ENCODE data around the gene FCHSD2. TPM values are rescaled to one million over a fixed set of nuclear protein-coding genes. Genes with fewer than 3 reads are reported as not detected.

FCHSD2 gene
- total RNA-seq, 1 donor from 2014 or later, result 18.9 TPM

GRCh38 chr11:72896431-72896830 is 245.7 kb downstream of the FCHSD2 start:
- no peak overlapping the region for H3K4me3 ChIP-seq (ENCODE audit: insufficient read depth, low read depth, low read length)

GRCh38 chr11:72890881-72891280 is 251.2 kb downstream of the FCHSD2 start:
- H3K27ac ChIP-seq (ENCODE audit: low read depth, low read length), result no peak overlapping the region
- Mint-ChIP-seq H3K27ac (ENCODE audit: unreplicated experiment) (no peak overlapping the region), H3K9me3 (ENCODE audit: unreplicated experiment) (no peaks in the 10 kb centered on the region), H3K4me1 (ENCODE audit: low read depth, unreplicated experiment) (no peaks in the 10 kb centered on the region), H3K36me3 (ENCODE audit: low read depth, unreplicated experiment) (peaks cover 7% of the 10 kb centered on the region), H3K27me3 (ENCODE audit: low read depth, unreplicated experiment) (no peaks in the 10 kb centered on the region), H3K4me3 (ENCODE audit: unreplicated experiment) (no peak overlapping the region)
- H3K4me2 ChIP-seq (ENCODE audit: low read length), result no peak overlapping the region
- H2AFZ ChIP-seq (ENCODE audit: low read depth, low read length), result no peak overlapping the region
- TF ChIP-seq EZH2 (IDR thresholded peaks at IDR 0.05; ENCODE audit: insufficient read depth, low read length), result no peak
- no peak for TF ChIP-seq CTCF (IDR thresholded peaks at IDR 0.05; ENCODE audit: insufficient read depth, low read depth, low read length)
- H3K9ac ChIP-seq (ENCODE audit: low read length), result no peak overlapping the region
- H3K4me1 ChIP-seq (ENCODE audit: insufficient read depth, low read length), result no peaks in the 10 kb centered on the region
- no peak for DNase-seq (ENCODE audit: low read depth)
- no peaks in the 10 kb centered on the region for H3K9me3 ChIP-seq (ENCODE audit: insufficient read depth, low read depth, low read length)
- peaks cover 10% of the 10 kb centered on the region for H3K36me3 ChIP-seq (ENCODE audit: insufficient read depth, low read length)
- no peak for FAIRE-seq
- H3K27me3 ChIP-seq (ENCODE audit: insufficient read depth, low read length), result no peaks in the 10 kb centered on the region
- no peaks in the 10 kb centered on the region for H4K20me1 ChIP-seq (ENCODE audit: insufficient read depth, low read length)
- no peak overlapping the region for H3K4me3 ChIP-seq (ENCODE audit: insufficient read depth, low read depth, low read length)
- no peaks in the 10 kb centered on the region for H3K79me2 ChIP-seq (ENCODE audit: insufficient read depth, low read length)

More at GRCh38 chr11:72896431-72896830, 245.7 kb downstream of the FCHSD2 start:
- H3K27me3 Mint-ChIP-seq (ENCODE audit: low read depth, unreplicated experiment), result no peaks in the 10 kb centered on the region
- no peak overlapping the region for H3K4me2 ChIP-seq (ENCODE audit: low read length)
- H4K20me1 ChIP-seq (ENCODE audit: insufficient read depth, low read length), result no peaks in the 10 kb centered on the region
- H3K27me3 ChIP-seq (ENCODE audit: insufficient read depth, low read length), result no peaks in the 10 kb centered on the region
- H3K27ac ChIP-seq (ENCODE audit: low read depth, low read length), result no peak overlapping the region
- TF ChIP-seq CTCF (IDR thresholded peaks at IDR 0.05; ENCODE audit: insufficient read depth, low read depth, low read length) (no peak), EZH2 (IDR thresholded peaks at IDR 0.05; ENCODE audit: insufficient read depth, low read length) (no peak)
- no peaks in the 10 kb centered on the region for H3K9me3 ChIP-seq (ENCODE audit: insufficient read depth, low read depth, low read length)
- FAIRE-seq, result no peak
- no peak overlapping the region for H2AFZ ChIP-seq (ENCODE audit: low read depth, low read length)
- DNase-seq (ENCODE audit: low read depth), result no peak
- no peaks in the 10 kb centered on the region for H3K4me1 Mint-ChIP-seq (ENCODE audit: low read depth, unreplicated experiment)
- peaks cover 2% of the 10 kb centered on the region for H3K36me3 ChIP-seq (ENCODE audit: insufficient read depth, low read length)
- peaks cover 2% of the 10 kb centered on the region for H3K36me3 Mint-ChIP-seq (ENCODE audit: low read depth, unreplicated experiment)
- H3K4me1 ChIP-seq (ENCODE audit: insufficient read depth, low read length), result no peaks in the 10 kb centered on the region
- no peak overlapping the region for H3K4me3 Mint-ChIP-seq (ENCODE audit: unreplicated experiment)
- no peaks in the 10 kb centered on the region for H3K9me3 Mint-ChIP-seq (ENCODE audit: unreplicated experiment)
- no peak overlapping the region for H3K27ac Mint-ChIP-seq (ENCODE audit: unreplicated experiment)
- no peaks in the 10 kb centered on the region for H3K79me2 ChIP-seq (ENCODE audit: insufficient read depth, low read length)
- H3K9ac ChIP-seq (ENCODE audit: low read length), result no peak overlapping the region

- H3K27me3 Mint-ChIP-seq (ENCODE audit: low read depth, unreplicated experiment), result no peaks in the 10 kb centered on the region
- Histone ChIP-seq H3K4me1 (ENCODE audit: insufficient read depth, low read length) (no peaks in the 10 kb centered on the region), H3K4me3 (ENCODE audit: insufficient read depth, low read depth, low read length) (no peak overlapping the region), H4K20me1 (ENCODE audit: insufficient read depth, low read length) (no peaks in the 10 kb centered on the region), H3K9ac (ENCODE audit: low read length) (no peak overlapping the region), H3K27me3 (ENCODE audit: insufficient read depth, low read length) (no peaks in the 10 kb centered on the region), H3K79me2 (ENCODE audit: insufficient read depth, low read length) (no peaks in the 10 kb centered on the region), H3K36me3 (ENCODE audit: insufficient read depth, low read length) (peaks cover 10% of the 10 kb centered on the region), H2AFZ (ENCODE audit: low read depth, low read length) (no peak overlapping the region), H3K4me2 (ENCODE audit: low read length) (no peak overlapping the region), H3K27ac (ENCODE audit: low read depth, low read length) (no peak overlapping the region), H3K9me3 (ENCODE audit: insufficient read depth, low read depth, low read length) (no peaks in the 10 kb centered on the region)
- H3K4me1 Mint-ChIP-seq (ENCODE audit: low read depth, unreplicated experiment), result no peaks in the 10 kb centered on the region
- H3K9me3 Mint-ChIP-seq (ENCODE audit: unreplicated experiment), result no peaks in the 10 kb centered on the region
- H3K36me3 Mint-ChIP-seq (ENCODE audit: low read depth, unreplicated experiment), result peaks cover 7% of the 10 kb centered on the region
- no peak for TF ChIP-seq CTCF (IDR thresholded peaks at IDR 0.05; ENCODE audit: insufficient read depth, low read depth, low read length)
- TF ChIP-seq EZH2 (IDR thresholded peaks at IDR 0.05; ENCODE audit: insufficient read depth, low read length), result no peak
- DNase-seq (ENCODE audit: low read depth) (no peak), FAIRE-seq (no peak)
- no peak overlapping the region for H3K27ac Mint-ChIP-seq (ENCODE audit: unreplicated experiment)
- H3K4me3 Mint-ChIP-seq (ENCODE audit: unreplicated experiment), result no peak overlapping the region
Observed at GRCh38 chr11:72886619-72887018, 255.5 kb downstream of the FCHSD2 start.

Measured in astrocyte (in vitro differentiated cells and primary cell).